Lower lobe of right lung (tissue), 2 donors: ENCODE data around the gene SYNM. TPM values are rescaled to one million over a fixed set of nuclear protein-coding genes. Genes with fewer than 3 reads are reported as not detected.
A peak's percentile ranks its signal among the peaks of the same experiment; 100 is the strongest.

Experiments used
- ATAC-seq, 2 donors: fragments of 200-7000 bp; cut with Tn5 transposase; one replicate each; pipeline ENCODE4 v1.9.1; 2020 to 2022; ENCODE audit warnings: mild to moderate bottlenecking in 2 of 2, moderate library complexity in 2 of 2
- DNase-seq: peaks from one replicate; pipeline ENCODE4 v3.0.0-alpha.2; 2020
- H3K27ac ChIP-seq: fragments of 200-600 bp; one replicate; pipeline ENCODE4 v1.8.0; 2022
- H3K27me3 ChIP-seq: fragments of 200-600 bp; one replicate; pipeline ENCODE4 v1.8.0; 2022; ENCODE audit warnings: low read depth
- H3K36me3 ChIP-seq: fragments of 200-600 bp; one replicate; pipeline ENCODE4 v1.8.0; 2022; ENCODE audit warnings: mild to moderate bottlenecking
- H3K4me1 ChIP-seq: fragments of 200-600 bp; one replicate; pipeline ENCODE4 v1.8.0; 2022
- H3K4me3 ChIP-seq: fragments of 200-600 bp; one replicate; pipeline ENCODE4 v1.8.0; 2022; ENCODE audit warnings: mild to moderate bottlenecking
- H3K9me3 ChIP-seq: fragments of 200-600 bp; one replicate; pipeline ENCODE4 v1.8.0; 2022
- CTCF ChIP-seq: fragments of 200-600 bp; IDR thresholded peaks from one replicate; pipeline ENCODE4 v1.8.0; 2022; ENCODE audit warnings: antibody characterized with exemption, mild to moderate bottlenecking
- intact Hi-C: fragments of 100-400 bp; cut with DNase I; formaldehyde crosslinking; loops from one replicate; pipeline ENCODE4 v1.11.0; 2022
- total RNA-seq: library from RNA; stranded (reverse); fragmentation: NEBNext Ultra II Directional; extraction: Animal tissue kit (Norgen Biotek cat#: 25700); gene quantifications from one replicate; pipeline ENCODE4 v1.2.1, GENCODE V29; 2021
- donor health status: DM: no; HTN: yes; CAD: no; lungs with severe emphysema.

SYNM gene
- total RNA-seq, 1 donor from 2014 or later: 26.8 TPM

GRCh38 chr15:99170476-99171065 lies 65.7 kb downstream of the SYNM start:
- no peaks in the 10 kb centered on the region for H3K27me3 ChIP-seq
- H3K27ac ChIP-seq: peak overlapping the region; percentile 18
- no peak for TF ChIP-seq CTCF
- no peak overlapping the region for H3K4me3 ChIP-seq
- intact Hi-C loops: no loop called here
- no peaks in the 10 kb centered on the region for H3K9me3 ChIP-seq
- no peak for DNase-seq
- H3K4me1 ChIP-seq: peaks cover 16% of the 10 kb centered on the region
- ATAC-seq: no peak
- peaks cover 49% of the 10 kb centered on the region for H3K36me3 ChIP-seq

GRCh38 chr15:99172171-99172570 lies 67.3 kb downstream of the SYNM start:
- H3K27me3 ChIP-seq: no peaks in the 10 kb centered on the region
- H3K4me1 ChIP-seq: peaks cover 17% of the 10 kb centered on the region
- no peaks in the 10 kb centered on the region for H3K9me3 ChIP-seq
- DNase-seq (no peak), ATAC-seq (no peak)
- intact Hi-C loops: no loop called here
- H3K4me3 ChIP-seq: no peak overlapping the region
- no peak overlapping the region for H3K27ac ChIP-seq
- H3K36me3 ChIP-seq: peaks cover 45% of the 10 kb centered on the region
- TF ChIP-seq CTCF: no peak

- peaks cover 37% of the 10 kb centered on the region for H3K36me3 ChIP-seq
These were observed 68.1 kb downstream of the SYNM start for GRCh38 chr15:99172989-99173388.

GRCh38 chr15:99174567-99175395 lies 69.9 kb downstream of the SYNM start:
- Histone ChIP-seq H3K27me3 (no peaks in the 10 kb centered on the region), H3K36me3 (peaks cover 35% of the 10 kb centered on the region), H3K9me3 (no peaks in the 10 kb centered on the region), H3K4me1 (peaks cover 17% of the 10 kb centered on the region), H3K4me3 (no peak overlapping the region), H3K27ac (no peak overlapping the region)
- no peak for DNase-seq
- no peak for ATAC-seq
- no peak for TF ChIP-seq CTCF
- intact Hi-C loops: no loop called here

More at GRCh38 chr15:99172989-99173388, 68.1 kb downstream of the SYNM start:
- Histone ChIP-seq H3K4me1 (peaks cover 24% of the 10 kb centered on the region), H3K9me3 (no peaks in the 10 kb centered on the region), H3K27ac (no peak overlapping the region), H3K4me3 (no peak overlapping the region), H3K27me3 (no peaks in the 10 kb centered on the region)
- ATAC-seq (no peak), DNase-seq (no peak)
- intact Hi-C loops: no loop called here
- TF ChIP-seq CTCF: no peak

- peaks cover 25% of the 10 kb centered on the region for H3K36me3 ChIP-seq
- TF ChIP-seq CTCF: no peak
- DNase-seq (no peak), ATAC-seq (no peak)
- intact Hi-C loops: no loop called here
- no peaks in the 10 kb centered on the region for H3K9me3 ChIP-seq
- H3K4me3 ChIP-seq: no peak overlapping the region
- no peak overlapping the region for H3K27ac ChIP-seq
- no peaks in the 10 kb centered on the region for H3K27me3 ChIP-seq
- H3K4me1 ChIP-seq: peaks cover 25% of the 10 kb centered on the region
These were observed 71.9 kb downstream of the SYNM start for GRCh38 chr15:99176757-99177156.
